Neural cell (in vitro differentiated cells): Measurements from ENCODE around the gene ZMYND10. TPM values are rescaled to one million over a fixed set of nuclear protein-coding genes. Genes with fewer than 3 reads are reported as not detected.

Experiments
- H2AFZ ChIP-seq: fragments of 200-600, 300-800 bp; sonication (generic), shearing (Covaris generic); 2 replicates; pipeline ENCODE4 v1.6.0; 2014; ENCODE audit warnings: low read depth, mild to moderate bottlenecking, antibody characterized with exemption, low read length, moderate library complexity
- H3F3A ChIP-seq: fragments of 200-600 bp; shearing (Covaris generic); 2 replicates; pipeline ENCODE4 v1.6.1; 2016; ENCODE audit warnings: mild to moderate bottlenecking, moderate library complexity, mixed read lengths, antibody characterized with exemption, low read length; ENCODE audit not compliant: insufficient read depth, poor library complexity, severe bottlenecking
- H3K27ac ChIP-seq: fragments of 200-600, 300-800 bp; sonication (generic), shearing (Covaris generic); 2 replicates; pipeline ENCODE4 v1.5.1; 2014; ENCODE audit warnings: mild to moderate bottlenecking, low read length, moderate library complexity
- H3K27me3 ChIP-seq: fragments of 300-800, 200-600 bp; sonication (generic), shearing (Covaris generic); 2 replicates; pipeline ENCODE4 v1.6.0; 2014; ENCODE audit warnings: mild to moderate bottlenecking, low read depth, low read length, moderate library complexity; ENCODE audit not compliant: insufficient read depth
- H3K36me3 ChIP-seq: fragments of 300-800, 200-600 bp; sonication (generic), shearing (Covaris generic); 2 replicates; pipeline ENCODE4 v1.5.1; 2014; ENCODE audit warnings: mild to moderate bottlenecking, antibody characterized with exemption, low read length, moderate library complexity; ENCODE audit not compliant: insufficient read depth
- H3K4me2 ChIP-seq: fragments of 300-800, 200-600 bp; sonication (generic), shearing (Covaris generic); 2 replicates; pipeline ENCODE4 v1.6.0; 2014; ENCODE audit warnings: mild to moderate bottlenecking, low read length
- H3K4me3 ChIP-seq: fragments of 300-800, 200-600 bp; sonication (generic), shearing (Covaris generic); 2 replicates; pipeline ENCODE4 v1.5.1; 2014; ENCODE audit warnings: mild to moderate bottlenecking, low read length, moderate library complexity
- H3K79me2 ChIP-seq: fragments of 200-600 bp; shearing (Covaris generic); replicated peaks from 2 replicates; pipeline ENCODE4 v1.6.0; 2014; ENCODE audit warnings: mild to moderate bottlenecking, low read length, moderate library complexity; ENCODE audit not compliant: insufficient read depth
- H3K9ac ChIP-seq: fragments of 300-800, 200-600 bp; sonication (generic), shearing (Covaris generic); 2 replicates; pipeline ENCODE4 v1.6.1; 2016; ENCODE audit warnings: mild to moderate bottlenecking, low read length, mixed read lengths
- H3K9me2 ChIP-seq: fragments of 200-600 bp; shearing (Covaris generic); 2 replicates; pipeline ENCODE4 v1.6.1; 2016; ENCODE audit warnings: mild to moderate bottlenecking, low read length, mixed read lengths; ENCODE audit not compliant: insufficient read depth
- H3K9me3 ChIP-seq: fragments of 200-600, 300-800 bp; sonication (generic), shearing (Covaris generic); 2 replicates; pipeline ENCODE4 v1.6.1; 2016; ENCODE audit warnings: mild to moderate bottlenecking, mixed run types, low read length, moderate library complexity, mixed read lengths
- H4K20me1 ChIP-seq: fragments of 200-600 bp; shearing (Covaris generic); 2 replicates; pipeline ENCODE4 v1.6.1; 2016; ENCODE audit warnings: mild to moderate bottlenecking, mixed run types; ENCODE audit not compliant: insufficient read depth
- CTCF ChIP-seq: fragments of 450-650 bp; IDR thresholded peaks from 2 replicates; pipeline ENCODE4 v1.5.1; 2014; ENCODE audit warnings: antibody characterized with exemption, mild to moderate bottlenecking, moderate library complexity; ENCODE audit not compliant: poor library complexity, severe bottlenecking
- EP300 ChIP-seq: fragments of 450-650 bp; conservative IDR thresholded peaks from 2 replicates; pipeline ENCODE4 v1.6.1; 2014; ENCODE audit warnings: antibody characterized with exemption, mild to moderate bottlenecking, moderate library complexity; ENCODE audit not compliant: poor library complexity, severe bottlenecking
- EZH2 ChIP-seq: fragments of 200-600, 300-800 bp; shearing (Covaris generic), sonication (generic); IDR thresholded peaks from 2 replicates; pipeline ENCODE4 v1.6.1; 2014; ENCODE audit warnings: antibody characterized with exemption, low read length, borderline replicate concordance, mild to moderate bottlenecking; ENCODE audit not compliant: insufficient read depth, poor library complexity, severe bottlenecking
- MXI1 ChIP-seq: fragments of 450-650 bp; conservative IDR thresholded peaks from 2 replicates; pipeline ENCODE4 v1.6.1; 2014; ENCODE audit warnings: antibody characterized with exemption, mild to moderate bottlenecking; ENCODE audit not compliant: poor library complexity, severe bottlenecking
- POLR2AphosphoS5 ChIP-seq: IDR thresholded peaks from 2 replicates; pipeline ENCODE4 v1.6.1; 2012
- RAD21 ChIP-seq: fragments of 450-650 bp; conservative IDR thresholded peaks from 2 replicates; pipeline ENCODE4 v1.6.1; 2014; ENCODE audit warnings: antibody characterized with exemption, mild to moderate bottlenecking, moderate library complexity
- REST ChIP-seq: IDR thresholded peaks from 2 replicates; pipeline ENCODE4 v1.6.1; 2012; ENCODE audit warnings: borderline replicate concordance
- SMC3 ChIP-seq: fragments of 450-650 bp; conservative IDR thresholded peaks from 2 replicates; pipeline ENCODE4 v1.6.1; 2014; ENCODE audit warnings: antibody characterized with exemption, mild to moderate bottlenecking, moderate library complexity; ENCODE audit not compliant: poor library complexity
- TAF1 ChIP-seq: IDR thresholded peaks from 2 replicates; pipeline ENCODE4 v1.6.1; 2012; ENCODE audit warnings: low read depth
- polyA plus RNA-seq: library from polyadenylated mRNA; depleted of rRNA; stranded (reverse); fragments of >200 nt; gene quantifications from 2 replicates; pipeline ENCODE4 v1.2.3, GENCODE V29; 2014

Gene ZMYND10
- polyA plus RNA-seq, 1 donor from 2014 or later: 5.2 TPM

DNA sequence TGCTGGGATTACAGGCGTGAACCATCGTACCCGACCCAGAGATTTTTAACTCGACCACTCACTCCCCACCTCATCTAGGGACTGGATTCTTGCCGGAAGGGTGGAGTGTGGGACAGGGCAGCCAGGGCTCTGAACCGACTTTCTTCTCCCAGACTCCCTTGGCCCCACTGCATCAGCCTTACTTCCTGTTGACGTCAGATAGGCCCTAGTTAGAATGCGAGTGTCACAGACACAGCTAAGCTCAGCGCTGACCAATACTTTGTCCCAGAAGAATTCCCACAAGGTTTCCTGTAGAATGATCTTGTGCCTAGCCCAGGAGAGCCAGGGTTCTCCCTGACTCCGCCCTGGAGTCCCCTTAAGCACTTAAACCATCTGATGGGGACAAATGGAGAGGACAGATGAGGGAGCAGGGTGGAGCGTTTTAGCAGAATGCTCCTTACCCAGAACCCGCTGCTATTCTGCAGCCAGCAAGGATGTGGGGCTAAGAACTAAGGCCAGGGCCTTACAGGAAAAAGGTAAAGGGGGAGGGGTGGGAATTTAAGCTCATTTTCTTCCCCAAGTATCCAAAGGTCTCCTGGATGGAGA lies 11.7 kb downstream of the ZMYND10 start:
- Histone ChIP-seq H3K79me2 (peaks cover 24% of the 10 kb centered on the region), H2AFZ (no peak overlapping the region), H3K36me3 (no peaks in the 10 kb centered on the region), H3K27me3 (no peaks in the 10 kb centered on the region), H3F3A (no peaks in the 10 kb centered on the region), H3K9me2 (no peaks in the 10 kb centered on the region), H3K9ac (no peak overlapping the region), H3K4me2 (no peak overlapping the region), H3K4me3 (no peak overlapping the region), H3K9me3 (no peaks in the 10 kb centered on the region), H4K20me1 (no peaks in the 10 kb centered on the region), H3K27ac (no peak overlapping the region)
- TF ChIP-seq POLR2AphosphoS5 (no peak), EP300 (no peak), TAF1 (no peak), EZH2 (no peak), RAD21 (no peak), CTCF (no peak), MXI1 (no peak), REST (no peak), SMC3 (no peak)

DNA sequence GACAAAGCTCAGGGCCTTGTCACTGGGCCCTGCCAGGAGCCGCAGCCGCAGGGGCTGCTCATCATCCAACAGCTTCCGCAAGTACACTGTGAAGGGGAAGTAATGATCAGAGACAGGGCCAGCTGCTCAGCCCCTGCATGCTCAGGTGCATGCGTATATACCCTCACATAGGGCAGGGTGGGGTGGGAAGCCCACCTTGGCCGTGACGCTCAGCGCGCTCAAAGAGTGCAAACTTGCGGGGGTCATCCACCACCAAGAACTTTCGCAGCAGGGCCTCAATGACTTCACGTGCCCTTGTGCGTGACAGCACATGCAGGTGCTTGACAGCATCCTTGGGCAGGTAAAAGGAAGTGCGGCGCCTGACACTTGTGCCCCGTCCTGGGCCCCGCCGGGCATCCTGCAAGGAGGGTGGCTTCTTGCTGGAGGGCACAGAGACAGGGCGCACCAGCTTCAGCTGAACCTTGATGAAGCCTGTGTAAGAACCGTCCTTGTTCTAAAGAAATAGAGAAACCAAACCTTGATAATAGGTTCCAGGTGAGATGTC lies 14.1 kb downstream of the ZMYND10 start:
- H2AFZ ChIP-seq: no peak overlapping the region
- H3F3A ChIP-seq: no peaks in the 10 kb centered on the region
- TF ChIP-seq TAF1 (no peak), CTCF (no peak), MXI1 (no peak), RAD21 (no peak), SMC3 (no peak), REST (no peak), EZH2 (no peak), POLR2AphosphoS5 (no peak), EP300 (no peak)
- no peaks in the 10 kb centered on the region for H4K20me1 ChIP-seq
- no peak overlapping the region for H3K27ac ChIP-seq
- H3K4me2 ChIP-seq: no peak overlapping the region
- no peaks in the 10 kb centered on the region for H3K9me2 ChIP-seq
- H3K9ac ChIP-seq: no peak overlapping the region
- peaks cover 32% of the 10 kb centered on the region for H3K79me2 ChIP-seq
- H3K4me3 ChIP-seq: no peak overlapping the region
- no peaks in the 10 kb centered on the region for H3K9me3 ChIP-seq
- H3K27me3 ChIP-seq: no peaks in the 10 kb centered on the region
- H3K36me3 ChIP-seq: no peaks in the 10 kb centered on the region
